Measurements from ENCODE around the gene HNRNPL. TPM values are rescaled to one million over a fixed set of nuclear protein-coding genes. Genes with fewer than 3 reads are reported as not detected.
A peak's percentile ranks its signal among the peaks of the same experiment; 100 is the strongest.

The HNRNPL gene
- total RNA-seq, 1 donor from 2014 or later = 443 TPM

DNA sequence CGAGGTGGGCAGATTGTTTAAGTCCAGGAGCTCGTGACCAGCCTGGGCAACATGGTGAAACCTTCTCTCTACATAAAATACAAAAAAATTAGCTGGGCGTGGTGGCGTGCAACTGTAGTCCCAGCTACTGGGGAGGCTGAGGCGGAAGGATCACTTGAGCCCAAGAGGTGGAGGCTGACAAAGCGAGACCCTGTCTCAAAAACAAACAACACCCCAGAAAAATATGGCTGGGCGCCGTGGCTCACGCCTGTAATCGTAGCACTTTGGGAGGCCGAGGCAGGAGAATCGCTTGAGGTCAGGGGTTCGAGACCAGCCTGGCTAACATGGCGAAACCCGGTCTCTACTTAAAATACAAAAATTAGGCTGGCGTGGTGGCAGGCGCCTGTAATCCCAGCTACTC is 3.4 kb upstream of the HNRNPL start:
- H3K4me1 Mint-ChIP-seq = peaks cover 31% of the 10 kb centered on the region

GRCh38 chr19:38852231-38853044 is 2.7 kb upstream of the HNRNPL start:
- Mint-ChIP-seq H3K4me1 (peaks cover 36% of the 10 kb centered on the region), H3K36me3 (peaks cover 3% of the 10 kb centered on the region), H3K27ac (peak overlapping the region; percentile 97), H3K27me3 (ENCODE audit: low read depth) (no peaks in the 10 kb centered on the region), H3K4me3 (peak overlapping the region; percentile 84), H3K9me3 (peaks cover 3% of the 10 kb centered on the region)
- DNase-seq (ENCODE audit: low spot score in 2 of 2, unreplicated experiment in 2 of 2) = peak in 1 of 2 experiments; percentile 64
- TF ChIP-seq, protein P1, sequence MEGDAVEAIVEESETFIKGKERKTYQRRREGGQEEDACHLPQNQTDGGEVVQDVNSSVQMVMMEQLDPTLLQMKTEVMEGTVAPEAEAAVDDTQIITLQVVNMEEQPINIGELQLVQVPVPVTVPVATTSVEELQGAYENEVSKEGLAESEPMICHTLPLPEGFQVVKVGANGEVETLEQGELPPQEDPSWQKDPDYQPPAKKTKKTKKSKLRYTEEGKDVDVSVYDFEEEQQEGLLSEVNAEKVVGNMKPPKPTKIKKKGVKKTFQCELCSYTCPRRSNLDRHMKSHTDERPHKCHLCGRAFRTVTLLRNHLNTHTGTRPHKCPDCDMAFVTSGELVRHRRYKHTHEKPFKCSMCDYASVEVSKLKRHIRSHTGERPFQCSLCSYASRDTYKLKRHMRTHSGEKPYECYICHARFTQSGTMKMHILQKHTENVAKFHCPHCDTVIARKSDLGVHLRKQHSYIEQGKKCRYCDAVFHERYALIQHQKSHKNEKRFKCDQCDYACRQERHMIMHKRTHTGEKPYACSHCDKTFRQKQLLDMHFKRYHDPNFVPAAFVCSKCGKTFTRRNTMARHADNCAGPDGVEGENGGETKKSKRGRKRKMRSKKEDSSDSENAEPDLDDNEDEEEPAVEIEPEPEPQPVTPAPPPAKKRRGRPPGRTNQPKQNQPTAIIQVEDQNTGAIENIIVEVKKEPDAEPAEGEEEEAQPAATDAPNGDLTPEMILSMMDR (IDR thresholded peaks at IDR 0.05; ENCODE audit: unreplicated experiment) = no peak

More for the DNA sequence above, 3.4 kb upstream of the HNRNPL start:
- H3K4me3 Mint-ChIP-seq = peak overlapping the region; percentile 84
- DNase-seq (ENCODE audit: low spot score in 2 of 2, unreplicated experiment in 2 of 2) = no peak
- peaks cover 3% of the 10 kb centered on the region for H3K9me3 Mint-ChIP-seq
- TF ChIP-seq, protein P1 (IDR thresholded peaks at IDR 0.05; ENCODE audit: unreplicated experiment) = no peak
- H3K36me3 Mint-ChIP-seq = peaks cover 3% of the 10 kb centered on the region
- H3K27ac Mint-ChIP-seq = peak overlapping the region; percentile 97
- no peaks in the 10 kb centered on the region for H3K27me3 Mint-ChIP-seq (ENCODE audit: low read depth)

- TF ChIP-seq, protein P1 (IDR thresholded peaks at IDR 0.05; ENCODE audit: unreplicated experiment) = no peak
- no peaks in the 10 kb centered on the region for H3K27me3 Mint-ChIP-seq (ENCODE audit: low read depth)
- peaks cover 2% of the 10 kb centered on the region for H3K9me3 Mint-ChIP-seq
- DNase-seq (ENCODE audit: low spot score in 2 of 2, unreplicated experiment in 2 of 2) = peak; percentile 89 to 93
- H3K4me3 Mint-ChIP-seq = peak overlapping the region; percentile 88
- peak overlapping the region; percentile 99 for H3K27ac Mint-ChIP-seq
- H3K36me3 Mint-ChIP-seq = peaks cover 2% of the 10 kb centered on the region
- H3K4me1 Mint-ChIP-seq = peaks cover 41% of the 10 kb centered on the region
These were observed 1.9 kb upstream of the HNRNPL start for GRCh38 chr19:38851622-38852230.

DNA sequence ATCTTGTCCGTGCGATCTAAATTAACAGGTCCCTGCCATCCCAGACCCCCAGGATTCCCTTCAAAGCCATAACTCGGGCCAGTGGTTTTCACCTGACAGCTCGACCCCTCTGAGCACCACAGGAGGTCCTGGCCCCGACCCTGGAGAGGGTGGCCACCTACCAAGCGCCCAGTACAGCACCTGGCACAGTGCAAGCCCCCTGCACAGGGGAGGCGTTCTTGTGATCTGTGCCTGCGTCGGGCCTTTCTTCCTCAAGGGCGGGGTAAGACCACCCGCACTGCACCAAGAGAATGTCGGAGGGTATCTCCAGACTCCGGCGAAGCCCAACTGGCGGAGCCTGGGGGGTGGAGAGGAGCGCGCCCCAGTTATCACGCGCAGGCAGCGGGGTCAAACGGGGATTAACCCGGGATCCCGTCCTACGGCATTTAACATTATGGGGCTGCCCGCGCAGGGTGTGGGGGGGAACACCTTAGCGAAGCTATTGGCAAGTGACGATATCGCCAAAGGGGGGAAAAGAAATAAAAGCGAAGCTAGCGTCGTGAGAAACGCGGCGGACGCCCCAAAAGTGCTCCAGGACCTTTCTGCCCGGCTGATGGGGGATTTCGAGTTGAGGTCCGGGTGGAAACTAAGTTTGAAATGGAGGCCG is 1.3 kb upstream of the HNRNPL start:
- TF ChIP-seq, protein P1 (IDR thresholded peaks at IDR 0.05; ENCODE audit: unreplicated experiment) = no peak
- Mint-ChIP-seq H3K27me3 (ENCODE audit: low read depth) (no peaks in the 10 kb centered on the region), H3K27ac (peak overlapping the region; percentile 99), H3K4me3 (peak overlapping the region; percentile 88), H3K9me3 (no peaks in the 10 kb centered on the region), H3K36me3 (peaks cover 1% of the 10 kb centered on the region), H3K4me1 (peaks cover 41% of the 10 kb centered on the region)
- peak in 1 of 2 experiments; percentile 62 for DNase-seq (ENCODE audit: low spot score in 2 of 2, unreplicated experiment in 2 of 2)

GRCh38 chr19:38850436-38850975 is 720 bp upstream of the HNRNPL start:
- peak in 1 of 2 experiments; percentile 99 for DNase-seq (ENCODE audit: low spot score in 2 of 2, unreplicated experiment in 2 of 2)
- H3K27ac Mint-ChIP-seq = peak overlapping the region; percentile 99
- H3K4me3 Mint-ChIP-seq = peak overlapping the region; percentile 88
- peaks cover 41% of the 10 kb centered on the region for H3K4me1 Mint-ChIP-seq
- H3K9me3 Mint-ChIP-seq = no peaks in the 10 kb centered on the region
- TF ChIP-seq, protein P1 (IDR thresholded peaks at IDR 0.05; ENCODE audit: unreplicated experiment) = no peak
- H3K36me3 Mint-ChIP-seq = peaks cover 7% of the 10 kb centered on the region
- no peaks in the 10 kb centered on the region for H3K27me3 Mint-ChIP-seq (ENCODE audit: low read depth)

All from mesothelial cell of epicardium (in vitro differentiated cells).